Measurements from ENCODE around the gene SALL2. TPM values are rescaled to one million over a fixed set of nuclear protein-coding genes. Genes with fewer than 3 reads are reported as not detected.
A peak's percentile ranks its signal among the peaks of the same experiment; 100 is the strongest.

SALL2 gene
- total RNA-seq, 1 donor: 3.3 TPM

DNA sequence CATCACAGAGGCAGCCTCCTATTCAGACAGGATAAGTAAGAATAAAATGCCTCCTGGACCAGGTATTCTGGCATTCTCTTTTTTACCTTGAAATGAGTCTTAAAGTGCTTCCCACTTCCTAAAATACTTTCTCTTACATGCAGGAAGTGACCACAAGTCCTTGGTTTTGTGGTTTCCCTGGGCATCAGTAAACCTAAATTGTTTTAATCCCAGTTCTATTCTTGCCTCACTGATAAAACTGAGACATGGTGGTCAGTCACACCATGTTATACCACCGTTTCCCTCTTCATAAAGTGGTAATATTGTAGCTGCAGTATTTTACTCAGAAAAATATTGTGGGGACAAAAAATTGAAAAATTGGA is 1.2 kb upstream of the SALL2 start:
- Histone ChIP-seq H3K4me2 (ENCODE audit: insufficient read depth, low read length) (no peak overlapping the region), H2AFZ (ENCODE audit: low read length) (no peak overlapping the region), H3K9me3 (ENCODE audit: low read depth, low read length) (no peaks in the 10 kb centered on the region), H3K27ac (ENCODE audit: low read depth, low read length) (no peak overlapping the region), H3K4me1 (ENCODE audit: insufficient read depth, low read length) (peaks cover 4% of the 10 kb centered on the region), H3K36me3 (ENCODE audit: insufficient read depth, low read length) (no peaks in the 10 kb centered on the region), H3K27me3 (ENCODE audit: insufficient read depth, low read length) (peaks cover 15% of the 10 kb centered on the region), H4K20me1 (ENCODE audit: insufficient read depth, low read length) (no peaks in the 10 kb centered on the region), H3K79me2 (ENCODE audit: insufficient read depth, low read length) (no peaks in the 10 kb centered on the region), H3K4me3 (ENCODE audit: insufficient read depth, low read length) (no peak overlapping the region)
- no peak for TF ChIP-seq CTCF (IDR thresholded peaks at IDR 0.05; ENCODE audit: extremely low read depth, low read depth, low read length)
- DNase-seq (ENCODE audit: insufficient read length, low spot score, missing footprints): no peak

GRCh38 chr14:21526672-21527317 is 649 bp upstream of the SALL2 start:
- peak; percentile 34 for DNase-seq (ENCODE audit: insufficient read length, low spot score, missing footprints)
- TF ChIP-seq CTCF (IDR thresholded peaks at IDR 0.05; ENCODE audit: extremely low read depth, low read depth, low read length): no peak
- Histone ChIP-seq H3K27me3 (ENCODE audit: insufficient read depth, low read length) (peaks cover 15% of the 10 kb centered on the region), H3K4me3 (ENCODE audit: insufficient read depth, low read length) (peak overlapping the region; percentile 76), H2AFZ (ENCODE audit: low read length) (peak overlapping the region; percentile 72), H4K20me1 (ENCODE audit: insufficient read depth, low read length) (no peaks in the 10 kb centered on the region), H3K79me2 (ENCODE audit: insufficient read depth, low read length) (no peaks in the 10 kb centered on the region), H3K4me1 (ENCODE audit: insufficient read depth, low read length) (peaks cover 6% of the 10 kb centered on the region), H3K9me3 (ENCODE audit: low read depth, low read length) (no peaks in the 10 kb centered on the region), H3K27ac (ENCODE audit: low read depth, low read length) (no peak overlapping the region), H3K36me3 (ENCODE audit: insufficient read depth, low read length) (no peaks in the 10 kb centered on the region), H3K4me2 (ENCODE audit: insufficient read depth, low read length) (peak overlapping the region; percentile 79)

DNA sequence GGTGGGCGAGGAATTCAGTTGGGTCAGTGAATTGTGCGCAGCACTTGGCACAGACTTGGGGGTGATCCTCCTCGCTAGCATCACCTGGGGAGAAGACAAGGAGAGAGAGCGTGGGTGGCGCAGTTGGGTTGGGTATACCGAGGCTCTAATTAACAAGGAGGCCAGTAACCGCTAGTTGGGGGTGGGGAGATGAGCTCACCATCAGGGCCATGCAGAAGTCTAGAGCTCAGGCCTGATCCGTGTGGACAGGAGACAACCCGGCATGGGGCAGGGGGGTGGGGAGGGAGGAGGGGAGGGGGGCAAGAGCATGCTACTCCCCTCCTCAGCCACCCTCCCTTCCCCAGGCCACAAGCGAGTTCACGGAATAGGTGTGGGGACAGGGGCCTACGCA is 580 bp downstream of the SALL2 start:
- DNase-seq (ENCODE audit: insufficient read length, low spot score, missing footprints): no peak
- Histone ChIP-seq H4K20me1 (ENCODE audit: insufficient read depth, low read length) (no peaks in the 10 kb centered on the region), H3K79me2 (ENCODE audit: insufficient read depth, low read length) (no peaks in the 10 kb centered on the region), H3K4me2 (ENCODE audit: insufficient read depth, low read length) (peak overlapping the region; percentile 79), H3K9me3 (ENCODE audit: low read depth, low read length) (no peaks in the 10 kb centered on the region), H3K36me3 (ENCODE audit: insufficient read depth, low read length) (no peaks in the 10 kb centered on the region), H3K4me3 (ENCODE audit: insufficient read depth, low read length) (peak overlapping the region; percentile 76), H3K27ac (ENCODE audit: low read depth, low read length) (no peak overlapping the region), H3K4me1 (ENCODE audit: insufficient read depth, low read length) (peaks cover 14% of the 10 kb centered on the region), H2AFZ (ENCODE audit: low read length) (no peak overlapping the region), H3K27me3 (ENCODE audit: insufficient read depth, low read length) (peaks cover 9% of the 10 kb centered on the region)
- no peak for TF ChIP-seq CTCF (IDR thresholded peaks at IDR 0.05; ENCODE audit: extremely low read depth, low read depth, low read length)

DNA sequence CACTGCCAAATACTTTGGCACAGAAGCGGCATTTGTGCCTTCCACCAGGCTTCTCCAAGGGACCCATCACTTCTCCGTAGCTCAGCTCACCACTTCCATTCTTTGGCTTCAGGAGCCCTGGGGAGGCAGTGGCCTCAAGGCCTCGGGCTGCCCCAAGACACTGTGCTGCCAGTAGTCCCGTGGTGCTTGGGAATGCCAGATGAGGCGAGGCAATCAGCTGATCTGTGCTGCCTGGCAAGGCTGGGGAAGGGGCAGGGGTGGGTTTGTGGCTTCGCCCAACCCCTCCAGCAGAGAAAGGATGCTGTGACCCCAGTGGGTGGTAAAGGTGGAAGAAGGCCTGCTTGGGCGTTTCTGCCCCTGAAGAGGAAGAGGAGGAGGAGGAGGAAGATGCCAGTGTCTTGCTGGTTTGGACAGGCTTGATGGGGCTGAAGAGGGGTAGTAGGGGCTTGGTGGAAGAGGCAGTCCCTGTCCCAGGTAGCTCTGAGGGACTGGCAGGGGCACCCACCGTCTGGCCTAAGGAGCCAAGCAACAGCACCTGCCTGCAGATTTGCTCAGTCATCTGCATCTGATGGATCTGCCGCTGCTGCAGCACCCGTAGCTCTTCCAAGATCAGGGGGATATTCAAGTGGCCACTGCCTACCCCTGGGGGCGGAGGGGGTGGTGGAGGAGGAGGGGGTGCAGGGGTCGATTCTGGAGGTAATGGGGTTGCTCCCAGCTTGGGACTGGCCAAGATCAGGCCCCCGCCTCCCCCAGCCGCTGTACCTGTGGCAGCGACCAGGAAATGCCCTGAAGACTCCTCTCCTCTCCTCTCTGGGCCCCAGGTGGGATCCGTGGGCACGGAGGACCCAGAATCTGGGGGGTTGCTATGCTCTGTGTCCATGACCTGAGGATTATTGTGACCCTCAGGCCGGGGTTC is 1.3 kb downstream of the SALL2 start:
- H3K4me1 ChIP-seq (ENCODE audit: insufficient read depth, low read length): peaks cover 14% of the 10 kb centered on the region
- H3K36me3 ChIP-seq (ENCODE audit: insufficient read depth, low read length): no peaks in the 10 kb centered on the region
- H3K27me3 ChIP-seq (ENCODE audit: insufficient read depth, low read length): peaks cover 9% of the 10 kb centered on the region
- peak overlapping the region; percentile 76 for H3K4me3 ChIP-seq (ENCODE audit: insufficient read depth, low read length)
- no peaks in the 10 kb centered on the region for H3K79me2 ChIP-seq (ENCODE audit: insufficient read depth, low read length)
- peak; percentile 43 for DNase-seq (ENCODE audit: insufficient read length, low spot score, missing footprints)
- no peak overlapping the region for H3K27ac ChIP-seq (ENCODE audit: low read depth, low read length)
- no peaks in the 10 kb centered on the region for H3K9me3 ChIP-seq (ENCODE audit: low read depth, low read length)
- H4K20me1 ChIP-seq (ENCODE audit: insufficient read depth, low read length): no peaks in the 10 kb centered on the region
- TF ChIP-seq CTCF (IDR thresholded peaks at IDR 0.05; ENCODE audit: extremely low read depth, low read depth, low read length): no peak
- H3K4me2 ChIP-seq (ENCODE audit: insufficient read depth, low read length): peak overlapping the region; percentile 79
- no peak overlapping the region for H2AFZ ChIP-seq (ENCODE audit: low read length)

Measured in osteoblast (primary cell).